HepG2 (cell line): ENCODE data around the gene HMBS. TPM values are rescaled to one million over a fixed set of nuclear protein-coding genes. Genes with fewer than 3 reads are reported as not detected.

Experiments
- BRD4 ChIP-seq: sonication (generic); formaldehyde crosslinking; IDR thresholded peaks from 2 replicates; pipeline ENCODE4 v1.4.0; 2020; ENCODE audit warnings: missing genetic modification reagents
- HNRNPL ChIP-seq: fragments of 200-400 bp; formaldehyde crosslinking; IDR thresholded peaks from 2 replicates; pipeline ENCODE4 v1.6.1; 2017; ENCODE audit warnings: mild to moderate bottlenecking, low read depth, low read length
- JDP2 ChIP-seq: sonication (generic); formaldehyde crosslinking; IDR thresholded peaks from 2 replicates; pipeline ENCODE4 v1.8.1; 2022; ENCODE audit warnings: missing genetic modification reagents, borderline replicate concordance
- MLLT10 ChIP-seq: sonication (generic); formaldehyde crosslinking; IDR thresholded peaks from 2 replicates; pipeline ENCODE4 v1.4.0; 2020; ENCODE audit warnings: missing genetic modification reagents
- MTA1 ChIP-seq: sonication (generic); formaldehyde crosslinking; IDR thresholded peaks from 2 replicates; pipeline ENCODE4 v1.4.0; 2020; ENCODE audit warnings: missing genetic modification reagents, mild to moderate bottlenecking, borderline replicate concordance
- MYC ChIP-seq: sonication (generic); formaldehyde crosslinking; IDR thresholded peaks from 2 replicates; pipeline ENCODE4 v1.9.0; 2021; ENCODE audit warnings: missing genetic modification reagents, borderline replicate concordance
- NFE2L1 ChIP-seq: sonication (generic); formaldehyde crosslinking; IDR thresholded peaks from 2 replicates; pipeline ENCODE4 v1.4.0; 2020; ENCODE audit warnings: missing genetic modification reagents, mild to moderate bottlenecking, borderline replicate concordance
- PATZ1 ChIP-seq: sonication (generic); formaldehyde crosslinking; IDR thresholded peaks from 2 replicates; pipeline ENCODE4 v1.4.0; 2020; ENCODE audit warnings: missing genetic modification reagents
- PHF8 ChIP-seq: sonication (generic); formaldehyde crosslinking; IDR thresholded peaks from 2 replicates; pipeline ENCODE4 v1.5.0; 2020; ENCODE audit warnings: missing genetic modification reagents
- SMAD9 ChIP-seq: sonication (generic); formaldehyde crosslinking; IDR thresholded peaks from 2 replicates; pipeline ENCODE4 v1.5.1; 2020; ENCODE audit warnings: mild to moderate bottlenecking, missing genetic modification reagents
- ZNF232 ChIP-seq: sonication (generic); formaldehyde crosslinking; IDR thresholded peaks from 2 replicates; pipeline ENCODE4 v1.4.0; 2020; ENCODE audit warnings: missing genetic modification reagents, borderline replicate concordance
- ZNF550 ChIP-seq: sonication (generic); formaldehyde crosslinking; IDR thresholded peaks from 2 replicates; pipeline ENCODE4 v1.4.0; 2020; ENCODE audit warnings: mild to moderate bottlenecking, missing genetic modification reagents, borderline replicate concordance
- ZNF768 ChIP-seq: sonication (generic); formaldehyde crosslinking; IDR thresholded peaks from 2 replicates; pipeline ENCODE4 v1.4.0; 2020; ENCODE audit warnings: missing genetic modification reagents
- ZNF841 ChIP-seq: sonication (generic); formaldehyde crosslinking; IDR thresholded peaks from 2 replicates; pipeline ENCODE4 v1.8.1; 2023; ENCODE audit warnings: missing genetic modification reagents, borderline replicate concordance
- ZNF883 ChIP-seq: sonication (generic); formaldehyde crosslinking; IDR thresholded peaks from 2 replicates; pipeline ENCODE4 v1.5.1; 2020; ENCODE audit warnings: mild to moderate bottlenecking, missing genetic modification reagents; ENCODE audit errors: not compliant biosample characterization
- polyA plus RNA-seq, 8 experiments: library from polyadenylated mRNA; depleted of rRNA in 3 of 8; stranded (reverse) in 7 of 8; unstranded in 1 of 8; fragments of >200 nt; fragmentation: Illumina TruSeq in 4 of 8; extraction: Trizol in 4 of 8; gene quantifications; 2 replicates each; pipeline versions ENCODE4 v1.2.1 to v1.2.3, GENCODE V29; 2011 to 2016; ENCODE audit warnings: low read depth in 4 of 8, missing spikeins in 1 of 8, mixed read lengths in 1 of 8; ENCODE audit not compliant: insufficient read depth in 1 of 8
- total RNA-seq, 5 experiments: library from RNA; depleted of rRNA; stranded (reverse); fragments of >200 nt; fragmentation: Illumina TruSeq; extraction: Trizol; gene quantifications; 2 replicates each; pipeline ENCODE4 v1.2.3, GENCODE V29; 2016; ENCODE audit warnings: low read depth in 1 of 5
- TF ChIP-seq, protein P1 (sequence below): sonication (generic); formaldehyde crosslinking; IDR thresholded peaks from 2 replicates; pipeline ENCODE4 v1.4.0; 2020; ENCODE audit warnings: missing genetic modification reagents

Gene HMBS
- total and polyA plus RNA-seq, 2 of the 13 experiments (the other 11 are each of a cell fraction or from before 2014, with no cell fraction given): 9.4 to 46.9 TPM

- TF ChIP-seq PATZ1 (peak; percentile 27; the same call in 1 of the 2 replicates), NFE2L1 (CRISPR knock-in tag) (0 out of 2 replicates have a peak, but pooled peaks have one; percentile 23), ZNF232 (peak; percentile 51; the same call in 1 of the 2 replicates), HNRNPL (0 out of 2 replicates have a peak, but pooled peaks have one; percentile 40), BRD4 (CRISPR knock-in tag) (0 out of 2 replicates have a peak, but pooled peaks have one; percentile 79), MYC (CRISPR knock-in tag) (peak; percentile 9; the same call in 1 of the 2 replicates), PHF8 (CRISPR knock-in tag) (peak; percentile 45; the same call in 1 of the 2 replicates), MTA1 (no peak), ZNF883 (CRISPR knock-in tag) (peak; percentile 24), MLLT10 (CRISPR knock-in tag) (no peak), ZNF768 (CRISPR knock-in tag) (peak; percentile 42; the same call in 1 of the 2 replicates), SMAD9 (CRISPR knock-in tag) (0 out of 2 replicates have a peak, but pooled peaks have one; percentile 13), ZNF841 (no peak), ZNF550 (CRISPR knock-in tag) (0 out of 2 replicates have a peak, but pooled peaks have one; percentile 44), JDP2 (no peak)
- TF ChIP-seq, protein P1, sequence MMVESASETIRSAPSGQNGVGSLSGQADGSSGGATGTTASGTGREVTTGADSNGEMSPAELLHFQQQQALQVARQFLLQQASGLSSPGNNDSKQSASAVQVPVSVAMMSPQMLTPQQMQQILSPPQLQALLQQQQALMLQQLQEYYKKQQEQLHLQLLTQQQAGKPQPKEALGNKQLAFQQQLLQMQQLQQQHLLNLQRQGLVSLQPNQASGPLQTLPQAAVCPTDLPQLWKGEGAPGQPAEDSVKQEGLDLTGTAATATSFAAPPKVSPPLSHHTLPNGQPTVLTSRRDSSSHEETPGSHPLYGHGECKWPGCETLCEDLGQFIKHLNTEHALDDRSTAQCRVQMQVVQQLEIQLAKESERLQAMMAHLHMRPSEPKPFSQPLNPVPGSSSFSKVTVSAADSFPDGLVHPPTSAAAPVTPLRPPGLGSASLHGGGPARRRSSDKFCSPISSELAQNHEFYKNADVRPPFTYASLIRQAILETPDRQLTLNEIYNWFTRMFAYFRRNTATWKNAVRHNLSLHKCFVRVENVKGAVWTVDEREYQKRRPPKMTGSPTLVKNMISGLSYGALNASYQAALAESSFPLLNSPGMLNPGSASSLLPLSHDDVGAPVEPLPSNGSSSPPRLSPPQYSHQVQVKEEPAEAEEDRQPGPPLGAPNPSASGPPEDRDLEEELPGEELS: 0 out of 2 replicates have a peak, but pooled peaks have one; percentile 24
Observed at GRCh38 chr11:119056421-119056999, 28.2 kb upstream of the HMBS start (continued).
